Activated B cell treated with CpG ODN at 0.5 μM for 24 hours (primary cell): ENCODE measurements around the gene KAZN. TPM values are rescaled to one million over a fixed set of nuclear protein-coding genes. Genes with fewer than 3 reads are reported as not detected.

Experiments
- ATAC-seq: fragments of 200-7000 bp; cut with Tn5 transposase; one replicate; pipeline ENCODE4 v1.10.0; 2021; ENCODE audit warnings: low read depth, mild to moderate bottlenecking, moderate library complexity
- CTCF ChIA-PET: fragments of 350-600 bp; sonication (Branson Sonifier 250); formaldehyde crosslinking; loops from one replicate; lab custom pipeline; 2021; ENCODE audit warnings: antibody characterized with exemption; lab: Charles Lee
- POLR2A ChIA-PET: fragments of 350-600 bp; sonication (Branson Sonifier 250); formaldehyde crosslinking; loops from one replicate; lab custom pipeline; 2021; ENCODE audit warnings: antibody characterized with exemption; lab: Charles Lee
- DNase-seq: peaks from one replicate; pipeline ENCODE4 v3.0.0; 2022
- H3K27ac Mint-ChIP-seq: one replicate; pipeline ENCODE4 v1.8.0; 2020; ENCODE audit warnings: mixed read lengths
- H3K27me3 Mint-ChIP-seq: one replicate; pipeline ENCODE4 v1.8.0; 2021; ENCODE audit warnings: mixed read lengths
- H3K36me3 Mint-ChIP-seq: one replicate; pipeline ENCODE4 v1.8.0; 2021; ENCODE audit warnings: low read depth, mixed read lengths
- H3K4me1 Mint-ChIP-seq: one replicate; pipeline ENCODE4 v1.8.0; 2021; ENCODE audit warnings: mixed read lengths
- H3K4me3 Mint-ChIP-seq: one replicate; pipeline ENCODE4 v1.8.0; 2020; ENCODE audit warnings: mild to moderate bottlenecking, mixed read lengths
- H3K9me3 Mint-ChIP-seq: one replicate; pipeline ENCODE4 v1.8.0; 2020; ENCODE audit warnings: mixed read lengths
- intact Hi-C: fragments of 100-400 bp; cut with micrococcal nuclease; formaldehyde crosslinking; loops from one replicate; pipeline ENCODE4 v1.15.1; 2024
- total RNA-seq: library from RNA; stranded (reverse); gene quantifications from 2 replicates; pipeline ENCODE4 v1.2.3, GENCODE V29; 2022
- TF ChIP-seq, protein P1 (sequence below): fragments of 200-600 bp; IDR thresholded peaks from one replicate; pipeline ENCODE4 v1.8.0; 2022; ENCODE audit warnings: antibody characterized with exemption, mild to moderate bottlenecking

Gene KAZN
- total RNA-seq, 1 donor from 2014 or later, result 0.73 TPM

DNA sequence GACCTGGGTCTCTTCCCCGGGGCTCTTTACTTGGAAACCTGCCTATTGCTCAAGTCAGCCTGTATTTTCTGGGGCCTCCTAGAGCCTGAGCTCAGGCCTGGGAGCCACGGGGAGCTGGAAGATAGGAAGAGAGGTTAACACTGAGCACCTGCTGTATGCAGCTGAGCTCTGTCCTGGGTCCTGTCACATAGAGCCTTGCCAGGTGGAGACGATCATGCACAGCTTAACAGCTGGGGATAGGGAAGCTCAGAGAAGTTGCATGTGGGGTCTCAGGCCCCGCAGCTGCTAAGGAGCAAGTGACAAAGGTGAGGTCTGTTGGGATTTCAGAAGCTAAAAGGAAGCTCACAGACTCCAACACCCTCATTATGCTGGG, 427.6 kb downstream of the KAZN start:
- no peak overlapping the region for H3K4me3 Mint-ChIP-seq
- POLR2A ChIA-PET, result no interaction called here
- intact Hi-C loops, result no loop called here
- DNase-seq, result no peak
- H3K27me3 Mint-ChIP-seq, result peaks cover 2% of the 10 kb centered on the region
- ATAC-seq, result no peak
- H3K9me3 Mint-ChIP-seq, result no peaks in the 10 kb centered on the region
- TF ChIP-seq, protein P1, sequence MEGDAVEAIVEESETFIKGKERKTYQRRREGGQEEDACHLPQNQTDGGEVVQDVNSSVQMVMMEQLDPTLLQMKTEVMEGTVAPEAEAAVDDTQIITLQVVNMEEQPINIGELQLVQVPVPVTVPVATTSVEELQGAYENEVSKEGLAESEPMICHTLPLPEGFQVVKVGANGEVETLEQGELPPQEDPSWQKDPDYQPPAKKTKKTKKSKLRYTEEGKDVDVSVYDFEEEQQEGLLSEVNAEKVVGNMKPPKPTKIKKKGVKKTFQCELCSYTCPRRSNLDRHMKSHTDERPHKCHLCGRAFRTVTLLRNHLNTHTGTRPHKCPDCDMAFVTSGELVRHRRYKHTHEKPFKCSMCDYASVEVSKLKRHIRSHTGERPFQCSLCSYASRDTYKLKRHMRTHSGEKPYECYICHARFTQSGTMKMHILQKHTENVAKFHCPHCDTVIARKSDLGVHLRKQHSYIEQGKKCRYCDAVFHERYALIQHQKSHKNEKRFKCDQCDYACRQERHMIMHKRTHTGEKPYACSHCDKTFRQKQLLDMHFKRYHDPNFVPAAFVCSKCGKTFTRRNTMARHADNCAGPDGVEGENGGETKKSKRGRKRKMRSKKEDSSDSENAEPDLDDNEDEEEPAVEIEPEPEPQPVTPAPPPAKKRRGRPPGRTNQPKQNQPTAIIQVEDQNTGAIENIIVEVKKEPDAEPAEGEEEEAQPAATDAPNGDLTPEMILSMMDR, result no peak
- H3K36me3 Mint-ChIP-seq, result no peaks in the 10 kb centered on the region
- CTCF ChIA-PET, result interaction anchor here (1.7 kb wide), 1 partner anchor 246 kb away, joined by 5 read pairs; no protein-coding TSS in a partner anchor
- no peak overlapping the region for H3K27ac Mint-ChIP-seq
- H3K4me1 Mint-ChIP-seq, result no peaks in the 10 kb centered on the region

DNA sequence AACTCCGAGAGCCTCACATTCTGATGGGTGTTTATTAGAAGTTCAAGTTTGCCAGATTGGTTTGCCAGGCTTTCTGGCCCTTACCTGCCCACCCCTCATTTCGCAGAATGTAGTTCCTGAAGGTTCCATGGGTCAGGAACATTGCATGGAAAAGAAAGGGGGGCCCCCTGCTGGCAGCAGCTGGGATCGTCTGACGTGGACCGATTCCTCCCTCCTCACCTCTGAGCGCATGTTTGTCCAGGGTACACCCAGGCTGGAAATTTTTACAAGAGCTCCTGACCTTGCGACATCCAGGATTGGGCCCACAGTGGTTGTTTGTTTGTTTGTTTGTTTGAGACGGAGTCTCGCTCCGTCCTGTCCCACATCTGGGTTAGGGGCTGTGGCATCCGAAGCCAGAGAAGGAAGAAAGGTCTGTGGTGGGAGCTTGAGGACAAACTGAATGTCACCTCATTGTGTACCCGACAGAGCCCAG, 429.1 kb downstream of the KAZN start:
- Mint-ChIP-seq H3K27me3 (no peaks in the 10 kb centered on the region), H3K36me3 (no peaks in the 10 kb centered on the region), H3K4me3 (no peak overlapping the region), H3K27ac (no peak overlapping the region), H3K4me1 (no peaks in the 10 kb centered on the region), H3K9me3 (no peaks in the 10 kb centered on the region)
- intact Hi-C loops, result no loop called here
- TF ChIP-seq, protein P1, result no peak
- no peak for ATAC-seq
- ChIA-PET POLR2A (no interaction called here), CTCF (interaction anchor here (1.0 to 1.7 kb wide), 2 partner anchors 10 to 248 kb away, joined by 3 to 5 read pairs; no protein-coding TSS in a partner anchor)
- no peak for DNase-seq

DNA sequence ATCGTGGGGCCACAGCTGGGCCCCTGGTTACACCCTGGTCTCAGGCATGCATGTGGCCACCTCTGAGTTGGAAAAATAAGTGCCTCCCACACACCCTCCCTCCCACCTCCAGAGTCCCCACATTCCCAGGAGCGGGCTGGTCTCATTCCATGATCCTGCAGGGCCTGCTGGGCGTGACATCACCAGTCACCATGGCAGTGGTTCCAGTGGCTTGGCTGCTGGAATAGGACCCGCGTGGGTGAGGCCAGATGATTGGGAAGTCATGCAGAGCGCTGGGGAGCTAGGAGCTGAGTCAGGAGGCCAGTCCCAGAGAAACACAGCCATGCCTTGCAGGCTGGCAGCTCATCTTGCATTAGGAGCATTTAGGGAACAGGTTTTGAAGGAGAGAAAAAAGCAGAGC, 429.6 kb downstream of the KAZN start:
- Mint-ChIP-seq H3K4me1 (no peaks in the 10 kb centered on the region), H3K27ac (no peak overlapping the region), H3K4me3 (no peak overlapping the region), H3K27me3 (no peaks in the 10 kb centered on the region), H3K36me3 (no peaks in the 10 kb centered on the region), H3K9me3 (no peaks in the 10 kb centered on the region)
- POLR2A ChIA-PET, result no interaction called here
- CTCF ChIA-PET, result no interaction called here
- DNase-seq, result no peak
- no peak for ATAC-seq
- intact Hi-C loops, result no loop called here
- TF ChIP-seq, protein P1, result no peak

DNA sequence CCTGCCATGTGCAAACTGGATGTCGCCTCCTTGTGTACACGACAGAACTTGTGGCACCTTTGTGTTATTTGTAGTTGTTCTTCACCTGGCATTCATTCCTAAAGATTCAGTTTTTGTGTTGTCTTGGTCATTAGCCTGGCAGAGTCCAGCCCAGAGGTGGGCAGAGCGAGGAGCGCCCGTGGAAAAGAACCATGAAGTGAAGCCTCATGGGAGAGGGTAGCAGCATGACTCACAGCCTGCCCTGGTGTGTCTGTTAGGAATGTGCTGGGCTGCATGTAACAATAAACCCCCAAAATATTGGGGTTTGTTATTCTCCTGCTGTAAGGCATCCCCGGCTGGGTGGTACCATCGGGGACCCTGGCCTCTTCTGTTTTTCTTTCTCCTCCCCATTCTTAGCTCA, 430.1 kb downstream of the KAZN start:
- CTCF ChIA-PET, result no interaction called here
- peaks cover 3% of the 10 kb centered on the region for H3K4me1 Mint-ChIP-seq
- H3K9me3 Mint-ChIP-seq, result no peaks in the 10 kb centered on the region
- H3K27ac Mint-ChIP-seq, result no peak overlapping the region
- intact Hi-C loops, result no loop called here
- no peak for DNase-seq
- no peaks in the 10 kb centered on the region for H3K36me3 Mint-ChIP-seq
- no peak overlapping the region for H3K4me3 Mint-ChIP-seq
- TF ChIP-seq, protein P1, result no peak
- ATAC-seq, result no peak
- POLR2A ChIA-PET, result no interaction called here
- H3K27me3 Mint-ChIP-seq, result no peaks in the 10 kb centered on the region

DNA sequence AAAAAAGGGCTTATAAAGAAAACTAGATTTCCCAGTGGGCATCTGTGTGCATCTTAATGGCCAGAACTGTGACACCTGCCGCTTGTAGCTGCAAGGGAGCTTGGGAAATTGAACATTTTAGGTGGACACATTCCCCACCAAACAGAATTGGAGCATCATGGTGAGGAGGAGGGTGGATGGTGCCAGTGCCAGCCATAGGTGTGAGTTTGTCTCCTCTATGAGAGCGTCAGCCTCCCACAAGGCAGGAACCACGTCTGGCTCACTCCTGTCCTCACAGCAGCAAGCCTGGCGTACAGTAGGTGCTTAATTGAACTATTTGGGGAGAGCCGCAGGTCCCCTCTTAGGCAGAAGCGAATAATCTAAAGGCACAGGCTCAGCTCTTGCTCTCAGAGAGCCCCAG, 430.6 kb downstream of the KAZN start:
- ChIA-PET POLR2A (no interaction called here), CTCF (no interaction called here)
- Mint-ChIP-seq H3K4me3 (no peak overlapping the region), H3K36me3 (no peaks in the 10 kb centered on the region), H3K27me3 (no peaks in the 10 kb centered on the region), H3K4me1 (peaks cover 6% of the 10 kb centered on the region), H3K9me3 (no peaks in the 10 kb centered on the region), H3K27ac (no peak overlapping the region)
- TF ChIP-seq, protein P1, result no peak
- DNase-seq (no peak), ATAC-seq (no peak)
- intact Hi-C loops, result no loop called here
